Measurements from ENCODE around the gene HSD11B1. TPM values are rescaled to one million over a fixed set of nuclear protein-coding genes. Genes with fewer than 3 reads are reported as not detected.

Gene HSD11B1
- polyA plus RNA-seq, 1 donor (not counting 4 experiments of a cell fraction or from before 2014, with no cell fraction given), result 2.7 TPM

DNA sequence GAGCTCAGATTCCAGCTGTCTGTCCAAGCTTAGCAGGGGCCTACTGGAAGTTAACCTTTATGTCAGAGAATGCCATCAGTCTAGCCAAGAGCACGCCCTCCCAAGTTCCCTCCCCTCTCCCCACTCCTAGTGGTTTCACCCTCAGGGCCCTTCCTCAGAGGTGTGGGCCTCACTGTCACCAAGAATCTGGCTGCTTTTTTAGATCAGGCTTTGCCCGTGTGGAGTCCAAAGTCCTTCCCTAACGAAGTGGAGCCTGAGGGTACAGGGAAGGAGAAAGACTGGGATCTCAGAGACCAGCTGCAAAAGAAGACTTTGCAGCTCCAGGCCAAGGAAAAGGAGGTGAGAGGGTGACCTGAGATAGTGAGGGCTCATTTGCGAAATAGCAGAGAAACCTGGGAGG is 75.6 kb downstream of the HSD11B1 start:
- Histone ChIP-seq H2AFZ (ENCODE audit: control insufficient read depth, low read length) (no peak overlapping the region), H3K27me3 (ENCODE audit: control insufficient read depth, extremely low read depth, insufficient read depth, low read length) (no peaks in the 10 kb centered on the region), H3K9me1 (ENCODE audit: control insufficient read depth, extremely low read depth, insufficient read depth, low read length) (peaks cover 2% of the 10 kb centered on the region), H3K4me1 (ENCODE audit: control insufficient read depth, extremely low read depth, insufficient read depth, low read length) (peaks cover 11% of the 10 kb centered on the region), H3K79me2 (ENCODE audit: control insufficient read depth, insufficient read depth, low read length) (no peaks in the 10 kb centered on the region), H3K36me3 (ENCODE audit: control insufficient read depth in 2 of 2, extremely low read depth in 1 of 2, insufficient read depth in 2 of 2, low read length in 2 of 2) (peaks cover 7 to 12% of the 10 kb centered on the region in 2 experiments), H3K4me3 (ENCODE audit: control insufficient read depth in 2 of 3, extremely low read depth in 1 of 3, insufficient read depth in 2 of 3, low read depth in 1 of 3, low read length in 3 of 3) (no peak overlapping the region), H3K9ac (ENCODE audit: control insufficient read depth, extremely low read depth, insufficient read depth, low read length) (no peak overlapping the region), H3K9me3 (ENCODE audit: control insufficient read depth, low read depth, low read length) (no peaks in the 10 kb centered on the region), H4K20me1 (ENCODE audit: control insufficient read depth, extremely low read depth, insufficient read depth, low read length) (no peaks in the 10 kb centered on the region), H3K4me2 (ENCODE audit: control insufficient read depth, extremely low read depth, insufficient read depth, low read depth, low read length) (no peak overlapping the region), H3K27ac (ENCODE audit: control insufficient read depth, insufficient read depth, low read length) (no peak overlapping the region)
- no peak for FAIRE-seq
- DNase-seq (ENCODE audit: low read depth, low spot score), result no peak
- dilution Hi-C loops (cut with MboI; ENCODE audit: extremely low pct_ligation_motif_present, low sequenced_read_pairs), result no loop called here
- TF ChIP-seq, protein P1, sequence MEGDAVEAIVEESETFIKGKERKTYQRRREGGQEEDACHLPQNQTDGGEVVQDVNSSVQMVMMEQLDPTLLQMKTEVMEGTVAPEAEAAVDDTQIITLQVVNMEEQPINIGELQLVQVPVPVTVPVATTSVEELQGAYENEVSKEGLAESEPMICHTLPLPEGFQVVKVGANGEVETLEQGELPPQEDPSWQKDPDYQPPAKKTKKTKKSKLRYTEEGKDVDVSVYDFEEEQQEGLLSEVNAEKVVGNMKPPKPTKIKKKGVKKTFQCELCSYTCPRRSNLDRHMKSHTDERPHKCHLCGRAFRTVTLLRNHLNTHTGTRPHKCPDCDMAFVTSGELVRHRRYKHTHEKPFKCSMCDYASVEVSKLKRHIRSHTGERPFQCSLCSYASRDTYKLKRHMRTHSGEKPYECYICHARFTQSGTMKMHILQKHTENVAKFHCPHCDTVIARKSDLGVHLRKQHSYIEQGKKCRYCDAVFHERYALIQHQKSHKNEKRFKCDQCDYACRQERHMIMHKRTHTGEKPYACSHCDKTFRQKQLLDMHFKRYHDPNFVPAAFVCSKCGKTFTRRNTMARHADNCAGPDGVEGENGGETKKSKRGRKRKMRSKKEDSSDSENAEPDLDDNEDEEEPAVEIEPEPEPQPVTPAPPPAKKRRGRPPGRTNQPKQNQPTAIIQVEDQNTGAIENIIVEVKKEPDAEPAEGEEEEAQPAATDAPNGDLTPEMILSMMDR (optimal IDR thresholded peaks at IDR 0.05 in 1 of 3, IDR thresholded peaks at IDR 0.05 in 1 of 3, conservative IDR thresholded peaks at IDR 0.05 in 1 of 3; ENCODE audit: extremely low read depth in 1 of 3, insufficient read depth in 2 of 3, low read length in 3 of 3), result no peak
- no peak for TF ChIP-seq EZH2 (IDR thresholded peaks at IDR 0.05; ENCODE audit: low read length)

DNA sequence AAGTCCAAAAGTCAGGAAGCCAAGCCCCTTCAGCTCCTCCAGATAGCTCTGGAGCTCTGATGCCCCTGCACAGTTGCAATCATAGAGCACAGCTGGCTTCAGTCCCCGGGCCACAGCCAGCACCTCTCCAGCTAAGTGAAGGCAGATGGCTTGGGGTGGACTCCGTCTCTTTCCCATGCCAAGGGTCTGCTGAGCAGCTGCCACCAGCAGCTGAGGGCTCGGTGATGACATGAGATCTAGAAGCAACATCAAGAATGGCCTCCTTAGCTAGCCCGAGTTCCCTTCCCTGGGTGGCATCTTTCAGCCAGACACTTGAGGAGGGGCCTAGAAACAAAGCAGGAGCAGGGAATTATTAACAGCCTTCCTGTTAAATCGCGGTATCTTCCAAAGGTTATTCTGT is 78.7 kb downstream of the HSD11B1 start:
- no peak for FAIRE-seq
- peaks cover 18% of the 10 kb centered on the region for H3K4me1 ChIP-seq (ENCODE audit: control insufficient read depth, extremely low read depth, insufficient read depth, low read length)
- TF ChIP-seq, protein P1 (optimal IDR thresholded peaks at IDR 0.05 in 1 of 3, IDR thresholded peaks at IDR 0.05 in 1 of 3, conservative IDR thresholded peaks at IDR 0.05 in 1 of 3; ENCODE audit: extremely low read depth in 1 of 3, insufficient read depth in 2 of 3, low read length in 3 of 3), result no peak
- no peak for TF ChIP-seq EZH2 (IDR thresholded peaks at IDR 0.05; ENCODE audit: low read length)
- peak overlapping the region in 2 of 3 experiments; percentile 49 to 91 for H3K4me3 ChIP-seq (ENCODE audit: control insufficient read depth in 2 of 3, extremely low read depth in 1 of 3, insufficient read depth in 2 of 3, low read depth in 1 of 3, low read length in 3 of 3)
- no peak overlapping the region for H2AFZ ChIP-seq (ENCODE audit: control insufficient read depth, low read length)
- H3K27ac ChIP-seq (ENCODE audit: control insufficient read depth, insufficient read depth, low read length), result peak overlapping the region; percentile 78
- H3K79me2 ChIP-seq (ENCODE audit: control insufficient read depth, insufficient read depth, low read length), result peaks cover 6% of the 10 kb centered on the region
- H3K9me1 ChIP-seq (ENCODE audit: control insufficient read depth, extremely low read depth, insufficient read depth, low read length), result peaks cover 2% of the 10 kb centered on the region
- H3K27me3 ChIP-seq (ENCODE audit: control insufficient read depth, extremely low read depth, insufficient read depth, low read length), result no peaks in the 10 kb centered on the region
- DNase-seq (ENCODE audit: low read depth, low spot score), result no peak
- no peaks in the 10 kb centered on the region for H3K9me3 ChIP-seq (ENCODE audit: control insufficient read depth, low read depth, low read length)
- peaks cover 26 to 34% of the 10 kb centered on the region in 2 experiments for H3K36me3 ChIP-seq (ENCODE audit: control insufficient read depth in 2 of 2, extremely low read depth in 1 of 2, insufficient read depth in 2 of 2, low read length in 2 of 2)
- dilution Hi-C loops (cut with MboI; ENCODE audit: extremely low pct_ligation_motif_present, low sequenced_read_pairs), result no loop called here
- H3K9ac ChIP-seq (ENCODE audit: control insufficient read depth, extremely low read depth, insufficient read depth, low read length), result peak overlapping the region; percentile 85
- peak overlapping the region; percentile 88 for H3K4me2 ChIP-seq (ENCODE audit: control insufficient read depth, extremely low read depth, insufficient read depth, low read depth, low read length)
- peaks cover 8% of the 10 kb centered on the region for H4K20me1 ChIP-seq (ENCODE audit: control insufficient read depth, extremely low read depth, insufficient read depth, low read length)

Other genes with a start within 250 kb of the HSD11B1 start
- gene CAMK1G, start 121.1 kb upstream of the HSD11B1 start, polyA plus RNA-seq, result 0.02 TPM in 1 of 3 replicates, not detected in the others
- gene LAMB3, start 52.4 kb upstream of the HSD11B1 start, polyA plus RNA-seq, result 659 to 1,206 TPM (median 953 TPM) in 3 replicates
- 31.1 to 60.5 TPM (median 46.2 TPM) in 3 replicates for gene G0S2, start 29.4 kb upstream of the HSD11B1 start, polyA plus RNA-seq
- 0.08 to 0.16 TPM in 2 of 3 replicates, not detected in the other for gene TRAF3IP3, start 51.2 kb downstream of the HSD11B1 start, polyA plus RNA-seq
- gene C1orf74, start 79.7 kb downstream of the HSD11B1 start, polyA plus RNA-seq, result 48.0 to 65.6 TPM (median 58.1 TPM) in 3 replicates
- gene IRF6, start 101.3 kb downstream of the HSD11B1 start, polyA plus RNA-seq, result 467 to 800 TPM (median 476 TPM) in 3 replicates
- 12.3 to 13.3 TPM (median 12.4 TPM) in 3 replicates for gene UTP25, start 123.1 kb downstream of the HSD11B1 start, polyA plus RNA-seq
- gene SYT14, start 233.4 kb downstream of the HSD11B1 start, polyA plus RNA-seq, result 4.6 to 10.6 TPM (median 8.3 TPM) in 3 replicates